Osteoblast (primary cell): ENCODE data around the gene SYNE3. TPM values are rescaled to one million over a fixed set of nuclear protein-coding genes. Genes with fewer than 3 reads are reported as not detected.

ENCODE experiments used
- DNase-seq: peaks from one replicate; pipeline ENCODE4 v3.0.0; 2011; ENCODE audit warnings: low spot score, mixed read lengths; ENCODE audit not compliant: insufficient read length; ENCODE audit errors: missing footprints
- H2AFZ ChIP-seq: 2 replicates; pipeline ENCODE4 v1.6.0; 2011; ENCODE audit warnings: mild to moderate bottlenecking, low read length
- H3K27ac ChIP-seq: 2 replicates; pipeline ENCODE4 v1.5.1; 2011; ENCODE audit warnings: mild to moderate bottlenecking, low read depth, low read length, moderate library complexity
- H3K27me3 ChIP-seq: 2 replicates; pipeline ENCODE4 v1.6.0; 2012; ENCODE audit warnings: mild to moderate bottlenecking, control low read depth, inconsistent platforms, low read length, moderate library complexity; ENCODE audit not compliant: insufficient read depth
- H3K36me3 ChIP-seq: 2 replicates; pipeline ENCODE4 v1.5.1; 2011; ENCODE audit warnings: mild to moderate bottlenecking, low read length, control low read depth, moderate library complexity; ENCODE audit not compliant: insufficient read depth
- H3K4me1 ChIP-seq: 2 replicates; pipeline ENCODE4 v1.5.1; 2011; ENCODE audit warnings: mild to moderate bottlenecking, low read length, control low read depth, moderate library complexity; ENCODE audit not compliant: insufficient read depth
- H3K4me2 ChIP-seq: 2 replicates; pipeline ENCODE4 v1.6.0; 2011; ENCODE audit warnings: mild to moderate bottlenecking, low read length; ENCODE audit not compliant: insufficient read depth
- H3K4me3 ChIP-seq: fragments of 200-600 bp; sonication (generic); 3 replicates; pipeline ENCODE4 v1.5.1; 2012; ENCODE audit warnings: mild to moderate bottlenecking, low read length, inconsistent platforms; ENCODE audit not compliant: insufficient read depth
- H3K79me2 ChIP-seq: 2 replicates; pipeline ENCODE4 v1.6.0; 2012; ENCODE audit warnings: mild to moderate bottlenecking, low read length, control low read depth, inconsistent platforms; ENCODE audit not compliant: insufficient read depth
- H3K9me3 ChIP-seq: 2 replicates; pipeline ENCODE4 v1.5.1; 2011; ENCODE audit warnings: low read depth, low read length, control low read depth
- H4K20me1 ChIP-seq: 2 replicates; pipeline ENCODE4 v1.6.0; 2012; ENCODE audit warnings: mild to moderate bottlenecking, low read length, control low read depth; ENCODE audit not compliant: insufficient read depth
- small RNA-seq: library from RNA; depleted of rRNA; stranded (forward); fragments of <200 nt; gene quantifications from one replicate; pipeline ENCODE3, GENCODE V24; 2012
- total RNA-seq: library from RNA; depleted of rRNA; stranded (reverse); fragments of >200 nt; gene quantifications from 2 replicates; pipeline ENCODE4 v1.2.3, GENCODE V29; 2012
- TF ChIP-seq, protein P1 (sequence below): IDR thresholded peaks from 2 replicates; pipeline ENCODE4 v1.5.1; 2011; ENCODE audit warnings: mild to moderate bottlenecking, low read depth, low read length, moderate library complexity; ENCODE audit errors: extremely low read depth

The SYNE3 gene
- total RNA-seq, 1 donor: 23.9 TPM

DNA sequence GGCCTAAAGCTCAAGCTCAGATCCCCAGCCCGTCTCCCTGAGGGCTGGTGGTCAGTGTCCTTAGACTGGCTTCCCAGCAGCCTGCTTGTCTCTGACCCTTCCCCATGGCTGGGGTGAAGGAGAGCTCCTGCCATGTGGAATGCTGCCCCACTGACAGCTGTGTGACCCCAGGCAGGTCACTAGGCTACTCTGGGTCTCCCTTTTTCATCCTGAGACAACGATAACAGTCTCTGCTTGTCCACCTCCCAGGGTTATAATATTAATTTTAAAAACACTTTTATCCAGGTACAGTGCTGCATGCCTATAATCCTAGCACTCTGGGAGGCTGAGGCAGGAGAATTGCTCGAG lies 47.3 kb downstream of the SYNE3 start:
- H3K4me2 ChIP-seq: no peak overlapping the region
- DNase-seq: no peak

DNA sequence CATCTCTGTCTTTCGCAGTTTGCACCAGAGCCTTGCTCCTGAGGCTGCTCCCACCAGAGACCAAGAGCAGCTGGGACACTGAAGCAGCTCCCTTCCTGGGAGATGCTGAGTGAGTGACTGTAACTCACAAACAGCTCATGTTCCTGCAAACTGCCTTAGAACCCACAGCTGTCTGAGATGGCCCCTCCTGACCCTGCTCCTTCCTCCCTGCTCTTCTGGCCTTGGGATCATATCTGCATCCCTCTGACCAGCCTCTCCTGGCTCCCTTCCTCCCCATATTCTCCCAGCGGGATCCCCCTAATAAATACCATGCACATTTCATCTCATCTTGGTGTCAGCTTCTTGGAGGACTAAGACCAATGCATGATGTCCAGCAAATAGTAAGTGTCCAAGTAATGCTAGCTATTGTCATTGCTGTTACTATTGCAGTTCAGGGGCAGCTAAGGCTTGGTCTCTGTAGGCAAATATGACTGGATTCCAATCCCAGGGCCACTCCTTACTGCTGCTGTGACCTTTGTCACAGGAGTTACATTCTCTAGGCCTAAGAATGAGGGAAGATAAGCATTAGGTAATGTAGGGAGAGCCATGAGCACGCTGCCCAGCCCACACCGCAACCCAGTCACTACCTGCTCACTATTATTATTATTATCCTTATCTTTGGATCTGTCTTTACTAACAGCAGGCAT lies 47.9 kb downstream of the SYNE3 start:
- no peak overlapping the region for H3K4me2 ChIP-seq
- no peaks in the 10 kb centered on the region for H4K20me1 ChIP-seq
- no peaks in the 10 kb centered on the region for H3K79me2 ChIP-seq
- no peak overlapping the region for H2AFZ ChIP-seq
- H3K27ac ChIP-seq: no peak overlapping the region
- no peaks in the 10 kb centered on the region for H3K36me3 ChIP-seq
- TF ChIP-seq, protein P1, sequence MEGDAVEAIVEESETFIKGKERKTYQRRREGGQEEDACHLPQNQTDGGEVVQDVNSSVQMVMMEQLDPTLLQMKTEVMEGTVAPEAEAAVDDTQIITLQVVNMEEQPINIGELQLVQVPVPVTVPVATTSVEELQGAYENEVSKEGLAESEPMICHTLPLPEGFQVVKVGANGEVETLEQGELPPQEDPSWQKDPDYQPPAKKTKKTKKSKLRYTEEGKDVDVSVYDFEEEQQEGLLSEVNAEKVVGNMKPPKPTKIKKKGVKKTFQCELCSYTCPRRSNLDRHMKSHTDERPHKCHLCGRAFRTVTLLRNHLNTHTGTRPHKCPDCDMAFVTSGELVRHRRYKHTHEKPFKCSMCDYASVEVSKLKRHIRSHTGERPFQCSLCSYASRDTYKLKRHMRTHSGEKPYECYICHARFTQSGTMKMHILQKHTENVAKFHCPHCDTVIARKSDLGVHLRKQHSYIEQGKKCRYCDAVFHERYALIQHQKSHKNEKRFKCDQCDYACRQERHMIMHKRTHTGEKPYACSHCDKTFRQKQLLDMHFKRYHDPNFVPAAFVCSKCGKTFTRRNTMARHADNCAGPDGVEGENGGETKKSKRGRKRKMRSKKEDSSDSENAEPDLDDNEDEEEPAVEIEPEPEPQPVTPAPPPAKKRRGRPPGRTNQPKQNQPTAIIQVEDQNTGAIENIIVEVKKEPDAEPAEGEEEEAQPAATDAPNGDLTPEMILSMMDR: no peak
- H3K9me3 ChIP-seq: no peaks in the 10 kb centered on the region
- no peaks in the 10 kb centered on the region for H3K27me3 ChIP-seq
- no peaks in the 10 kb centered on the region for H3K4me1 ChIP-seq
- H3K4me3 ChIP-seq: no peak overlapping the region
- DNase-seq: no peak

More for the DNA sequence above, 47.3 kb downstream of the SYNE3 start:
- no peaks in the 10 kb centered on the region for H4K20me1 ChIP-seq
- no peak overlapping the region for H3K27ac ChIP-seq
- no peaks in the 10 kb centered on the region for H3K4me1 ChIP-seq
- no peaks in the 10 kb centered on the region for H3K79me2 ChIP-seq
- no peaks in the 10 kb centered on the region for H3K9me3 ChIP-seq
- H3K4me3 ChIP-seq: no peak overlapping the region
- no peak overlapping the region for H2AFZ ChIP-seq
- no peaks in the 10 kb centered on the region for H3K27me3 ChIP-seq
- TF ChIP-seq, protein P1: no peak
- no peaks in the 10 kb centered on the region for H3K36me3 ChIP-seq

DNA sequence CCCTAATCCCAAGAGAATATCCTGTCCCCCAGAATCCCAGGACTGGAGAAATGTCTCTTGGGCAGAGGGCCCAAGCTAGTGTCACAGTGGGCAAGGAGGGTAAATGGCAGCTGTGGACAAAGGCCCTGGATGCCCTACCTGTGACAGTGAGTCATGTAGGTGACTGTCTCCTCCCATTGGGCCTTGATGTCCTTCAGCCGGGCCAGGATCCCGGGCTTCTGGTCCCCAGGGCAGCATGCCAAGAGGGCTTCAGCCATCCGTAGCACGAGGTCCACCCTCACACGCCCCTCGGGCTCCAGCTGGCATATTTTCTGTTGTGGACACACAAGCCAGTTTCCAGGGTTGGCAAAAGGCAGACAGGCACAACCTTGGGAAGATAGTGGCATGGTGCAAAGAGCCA lies 48.8 kb downstream of the SYNE3 start:
- Histone ChIP-seq H3K4me1 (no peaks in the 10 kb centered on the region), H3K4me2 (no peak overlapping the region), H3K27ac (no peak overlapping the region), H3K79me2 (no peaks in the 10 kb centered on the region), H3K27me3 (no peaks in the 10 kb centered on the region), H3K36me3 (no peaks in the 10 kb centered on the region), H4K20me1 (no peaks in the 10 kb centered on the region), H3K9me3 (no peaks in the 10 kb centered on the region), H2AFZ (no peak overlapping the region), H3K4me3 (no peak overlapping the region)
- no peak for DNase-seq
- TF ChIP-seq, protein P1: no peak

DNA sequence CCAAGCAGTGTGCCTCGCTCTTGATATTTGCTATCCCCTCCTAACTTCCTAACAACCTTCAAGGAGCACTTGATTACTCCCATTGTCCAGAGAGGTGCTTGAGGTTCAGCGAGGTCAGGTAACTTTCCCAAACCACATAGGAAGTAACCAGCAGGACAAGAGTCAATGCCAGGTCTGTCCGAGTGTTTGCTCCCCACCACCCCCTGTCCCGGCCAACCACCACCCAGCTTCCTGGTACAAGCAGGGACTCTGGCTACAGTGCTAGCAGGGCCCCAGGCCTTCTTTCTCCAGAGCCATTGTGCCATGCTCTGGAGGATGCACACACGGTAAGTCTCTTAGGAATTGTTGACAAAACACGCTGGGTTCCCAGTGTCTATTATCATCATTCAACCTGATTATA lies 49.2 kb downstream of the SYNE3 start:
- Histone ChIP-seq H3K27me3 (no peaks in the 10 kb centered on the region), H3K4me2 (no peak overlapping the region), H3K36me3 (no peaks in the 10 kb centered on the region), H2AFZ (no peak overlapping the region), H3K4me3 (no peak overlapping the region), H4K20me1 (no peaks in the 10 kb centered on the region), H3K4me1 (no peaks in the 10 kb centered on the region), H3K27ac (no peak overlapping the region), H3K79me2 (no peaks in the 10 kb centered on the region), H3K9me3 (no peaks in the 10 kb centered on the region)
- TF ChIP-seq, protein P1: no peak
- DNase-seq: no peak

Small RNA genes lying within 50 kb of the gene (small RNA-seq; reads per million reads assigned to genes)
- gene SCARNA13: 177 reads per million, percentile 98 among the genes with 10 or more reads in this experiment

Other genes with a start within 250 kb of the SYNE3 start
- 1.1 and 1.5 TPM in 2 replicates for gene CLMN, start 196.7 kb downstream of the SYNE3 start, total RNA-seq
- gene GLRX5, start 18.4 kb upstream of the SYNE3 start, total RNA-seq: 19.9 and 22.7 TPM in 2 replicates
- gene TCL1B, start 169.8 kb upstream of the SYNE3 start, total RNA-seq: not detected in 2 replicates
- gene TCL1A, start 197.5 kb upstream of the SYNE3 start, total RNA-seq: not detected in 2 replicates